Stimulated activated CD4-positive, alpha-beta T cell treated with anti-CD3 and anti-CD28 coated beads, Interleukin-1b, Interleukin-23, amount 100 ng/mL, for 1 hour (primary cell): ENCODE results near the gene LRRC28.

Experiments
- DNase-seq, 2 donors: peaks; one replicate each; pipeline ENCODE4 v3.0.0-alpha.2; 2020; ENCODE audit warnings: low read depth in 2 of 2

LRRC28 gene

DNA sequence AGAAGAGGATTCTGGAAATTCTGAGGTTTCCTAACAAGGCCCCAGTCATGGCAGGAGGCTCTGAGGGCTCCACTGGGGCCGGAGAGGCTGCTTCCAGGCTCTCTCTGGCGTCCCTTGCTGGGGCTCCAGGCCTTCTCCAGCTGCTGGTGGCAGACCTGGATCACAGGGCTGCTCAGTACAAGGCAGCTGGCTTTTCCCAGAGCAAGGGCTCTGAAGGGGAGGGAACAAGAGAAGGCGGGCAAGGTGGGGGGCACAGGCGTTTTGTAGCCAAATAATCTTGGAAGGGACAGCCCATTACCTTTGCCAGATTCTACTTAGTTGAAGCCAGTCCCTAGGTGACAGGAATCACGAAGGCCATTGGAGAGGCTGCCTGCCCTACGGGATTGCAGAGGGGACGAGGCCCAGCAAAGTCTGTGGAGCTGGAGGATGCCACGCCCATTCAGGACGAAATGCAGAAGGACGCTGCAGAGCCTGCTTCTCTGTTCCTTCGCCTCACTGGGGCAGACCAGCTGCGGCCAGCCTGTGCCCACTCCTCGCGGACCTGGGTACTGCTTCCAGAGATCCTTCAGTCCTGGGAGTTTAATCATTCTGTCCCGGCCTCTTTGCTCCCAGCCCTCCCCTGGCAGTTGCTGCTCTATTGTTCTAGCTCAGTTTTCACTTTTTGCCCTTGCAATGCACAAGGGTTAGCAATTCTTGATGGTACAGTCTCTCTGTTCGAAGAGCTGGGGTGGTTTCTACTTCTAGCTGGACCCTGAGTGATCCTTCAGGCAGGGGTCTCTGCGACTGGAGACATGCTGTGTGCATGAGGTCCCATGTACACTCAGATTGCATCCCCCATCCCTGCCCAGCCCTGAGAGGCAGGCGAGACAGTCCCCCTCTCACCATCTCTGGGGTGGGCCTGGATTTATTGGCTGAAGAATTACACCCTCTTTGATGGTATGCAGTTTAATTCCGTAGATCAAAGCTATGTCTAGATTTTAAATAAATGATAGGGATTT is 165.2 kb downstream of the LRRC28 start:
- DNase-seq, result no peak

DNA sequence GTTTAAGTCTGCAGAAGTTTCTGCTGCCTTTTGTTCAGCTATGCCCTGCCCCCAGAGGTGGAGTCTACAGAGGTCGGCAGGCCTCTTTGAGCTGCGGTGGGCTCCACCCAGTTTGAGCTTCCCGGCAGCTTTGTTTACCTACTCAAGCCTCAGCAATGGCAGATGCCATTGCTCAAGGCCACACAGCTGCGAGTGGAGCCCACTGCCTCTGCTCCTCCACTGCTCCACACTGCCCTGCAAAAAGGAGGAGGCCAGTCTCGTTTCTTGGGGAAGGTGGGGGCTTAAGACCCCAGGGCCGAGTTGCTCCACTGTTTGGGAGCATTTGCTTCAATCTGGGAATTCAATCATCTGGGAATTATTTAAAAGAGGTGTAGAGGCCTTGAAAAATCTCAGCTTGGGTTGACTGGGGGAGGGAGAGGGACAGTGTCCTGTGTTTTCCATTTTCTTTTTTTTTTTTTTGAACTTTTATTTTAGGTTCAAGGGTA is 169.9 kb downstream of the LRRC28 start:
- DNase-seq, result peak in 1 of 2 donors; percentile 13

DNA sequence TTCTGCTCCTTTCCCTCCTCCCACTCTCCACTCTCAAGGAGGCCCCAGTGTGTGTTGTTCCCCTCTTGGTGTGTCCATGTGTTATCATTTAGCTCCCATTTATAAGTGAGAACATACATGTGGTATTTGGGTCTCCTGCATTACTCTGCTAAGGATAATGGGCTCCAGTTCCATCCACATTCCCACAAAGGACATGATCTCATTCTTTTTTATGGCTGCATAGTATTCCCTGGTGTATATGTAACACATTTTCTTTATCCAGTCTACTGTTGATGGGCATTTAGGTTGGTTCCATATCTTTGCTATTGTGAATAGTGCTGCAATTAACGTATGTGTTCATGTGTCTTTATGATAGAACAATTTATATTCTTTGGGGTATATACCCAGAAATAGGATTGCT is 170.5 kb downstream of the LRRC28 start:
- DNase-seq, result no peak

DNA sequence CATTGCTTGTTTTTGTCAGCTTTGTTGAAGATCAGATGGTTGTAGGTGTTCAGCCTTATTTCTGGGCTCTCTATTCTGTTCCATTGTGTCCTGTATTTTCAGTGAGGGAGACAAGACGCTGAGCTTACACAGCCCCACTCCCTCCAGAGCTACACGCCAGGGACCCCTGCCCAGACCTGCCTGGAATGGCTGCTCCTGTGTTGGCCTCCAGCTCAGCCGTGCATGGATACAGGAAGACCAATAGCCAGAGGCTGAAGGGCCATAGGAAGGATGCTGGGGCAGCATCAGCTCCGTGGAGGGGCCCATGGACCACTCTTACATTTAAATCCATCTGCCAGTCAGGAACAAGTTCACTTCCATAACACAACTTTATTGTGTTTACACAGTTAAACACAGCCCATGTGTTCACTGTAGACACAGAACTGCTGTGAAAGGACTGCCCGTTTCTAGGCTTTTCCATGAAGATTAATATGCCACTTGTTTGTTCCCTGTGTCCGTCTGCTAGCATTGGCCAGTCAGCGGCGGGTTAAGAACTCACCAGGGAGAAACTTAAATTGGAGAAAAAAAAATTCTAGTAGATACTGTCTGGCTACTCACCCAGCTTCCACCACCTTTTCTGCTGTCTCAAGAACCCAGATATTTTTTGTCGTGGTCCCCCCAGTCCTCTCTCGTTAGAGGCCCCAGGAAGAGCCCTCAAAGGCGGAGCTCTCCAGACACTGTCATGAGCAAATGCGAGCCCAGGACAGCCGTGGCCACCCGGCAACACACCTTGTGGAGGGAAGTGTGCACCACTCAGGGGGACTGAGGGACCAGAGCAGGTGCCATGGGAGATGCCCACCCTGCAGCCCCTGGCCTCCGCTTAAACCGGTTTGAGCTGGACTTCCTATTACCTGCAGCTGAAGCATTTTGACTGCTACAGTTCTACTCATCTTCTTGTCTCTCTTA is 172.2 kb downstream of the LRRC28 start:
- DNase-seq, result no peak

DNA sequence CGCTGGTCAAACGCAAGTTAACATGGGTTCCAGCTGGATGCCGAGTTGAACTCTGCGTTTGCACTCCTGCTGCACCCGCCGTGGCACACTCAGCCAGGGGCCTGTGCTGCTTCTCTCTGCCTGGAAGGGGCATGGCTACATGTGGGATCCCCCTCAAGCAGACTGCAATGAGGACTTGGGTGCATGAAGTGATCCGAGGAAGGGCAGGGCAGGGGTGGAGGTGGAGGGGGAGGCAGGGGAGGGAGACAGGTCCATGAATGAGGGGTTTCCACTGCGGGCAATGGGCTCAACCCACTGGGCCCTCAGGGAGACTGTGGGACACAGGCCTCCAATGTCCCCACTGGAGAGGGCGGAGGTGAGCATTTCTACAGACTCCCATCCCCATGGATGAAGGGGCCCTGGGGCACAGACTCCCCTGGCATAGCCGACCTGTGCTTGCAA is 172.9 kb downstream of the LRRC28 start:
- no peak for DNase-seq

DNA sequence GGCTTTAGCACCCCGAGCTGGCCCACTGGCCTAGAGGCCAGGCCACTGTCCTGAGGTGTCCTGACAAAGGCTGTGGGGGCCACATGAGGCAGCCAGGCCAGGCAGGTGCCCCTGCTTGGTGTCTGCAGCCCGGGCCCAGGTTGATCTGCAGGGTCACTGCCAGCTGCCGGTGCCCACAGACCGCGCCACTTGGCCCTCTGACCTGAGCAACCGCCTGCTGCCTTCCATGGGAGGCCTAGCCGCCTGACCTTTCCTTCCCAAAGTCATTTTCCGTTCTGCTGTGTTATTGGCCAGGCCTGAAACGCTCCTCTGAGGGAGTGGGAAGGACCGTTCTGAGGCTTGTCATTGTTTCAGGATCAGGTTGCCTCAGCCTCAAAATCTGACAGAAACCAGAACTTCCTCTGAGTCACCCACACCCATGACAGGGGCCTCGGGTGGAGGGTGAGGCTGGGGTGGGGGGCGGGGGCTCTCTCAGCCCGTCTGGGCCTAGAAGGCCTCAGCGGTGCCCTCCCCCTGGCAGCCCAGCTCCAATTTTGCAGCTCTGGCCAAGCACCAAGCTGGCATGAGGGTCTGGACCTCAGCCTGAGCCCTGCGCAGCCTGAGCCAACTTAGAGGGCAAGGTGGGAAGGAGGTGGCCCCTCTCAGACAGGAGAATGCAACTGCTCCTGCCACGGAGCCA is 173.8 kb downstream of the LRRC28 start:
- DNase-seq, result peak; percentile 14

DNA sequence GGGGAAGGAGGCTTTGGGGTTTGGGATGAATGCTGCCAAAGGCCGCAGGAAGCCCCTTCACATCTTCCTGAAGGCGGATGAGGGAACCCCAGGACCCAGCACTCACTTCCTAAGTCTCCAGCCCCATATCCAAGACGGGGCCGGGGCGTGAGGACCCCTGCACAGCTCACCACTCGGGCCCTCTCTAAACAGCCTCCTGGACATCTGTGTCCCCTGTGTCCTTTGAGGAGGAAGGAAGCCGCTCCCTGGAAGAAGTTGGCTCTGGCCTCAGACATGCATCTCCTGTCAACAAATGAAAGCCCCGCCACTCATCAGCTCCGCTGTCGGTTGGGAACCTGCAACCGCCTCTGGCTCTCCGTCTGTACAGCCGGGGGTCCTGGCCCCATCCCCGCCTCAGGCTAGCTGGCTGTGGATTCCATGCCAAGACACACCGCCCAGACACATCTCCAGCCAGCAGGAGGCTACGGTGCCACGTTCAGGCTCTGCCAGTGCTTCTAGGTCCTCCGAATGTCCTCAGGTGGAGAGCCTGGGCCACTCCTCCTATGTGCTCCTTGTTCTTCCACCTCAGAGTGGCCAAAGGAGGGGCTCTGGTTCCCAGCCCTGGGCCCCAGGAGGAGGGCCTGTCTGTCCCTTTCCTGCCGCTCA is 174.5 kb downstream of the LRRC28 start:
- DNase-seq, result no peak

DNA sequence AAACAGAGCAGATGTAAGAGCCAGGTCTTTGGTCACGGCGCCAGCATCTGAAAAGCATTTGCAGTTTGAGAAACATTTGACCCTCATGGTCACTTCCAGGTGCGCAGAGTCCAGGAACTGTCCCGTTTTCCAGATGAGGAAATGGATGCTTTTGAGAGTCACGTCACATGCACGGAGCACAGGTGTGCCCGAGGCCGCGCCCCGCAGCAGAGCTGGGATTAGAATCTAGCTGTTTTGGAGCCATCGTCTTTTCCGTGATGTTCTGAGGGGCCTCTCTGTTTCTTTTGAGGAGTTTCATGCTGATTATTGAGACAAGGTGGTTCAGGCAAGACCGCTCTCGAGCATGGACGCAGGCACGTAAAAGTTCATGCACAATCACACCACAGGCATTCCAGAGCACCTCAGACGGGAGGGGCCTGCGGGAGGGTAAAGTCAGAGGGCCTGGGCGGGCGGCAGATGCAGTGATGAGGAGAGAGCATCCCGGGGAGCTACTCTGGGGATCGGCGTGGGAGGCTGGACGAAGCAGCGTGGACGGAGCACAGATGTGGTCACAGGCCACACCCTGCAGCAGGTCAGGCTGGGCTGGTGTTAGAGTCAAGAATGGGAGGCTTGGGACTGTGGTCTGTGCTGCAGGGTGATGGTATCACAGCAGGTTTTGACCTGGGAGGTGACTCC is 175.3 kb downstream of the LRRC28 start:
- DNase-seq, result no peak

DNA sequence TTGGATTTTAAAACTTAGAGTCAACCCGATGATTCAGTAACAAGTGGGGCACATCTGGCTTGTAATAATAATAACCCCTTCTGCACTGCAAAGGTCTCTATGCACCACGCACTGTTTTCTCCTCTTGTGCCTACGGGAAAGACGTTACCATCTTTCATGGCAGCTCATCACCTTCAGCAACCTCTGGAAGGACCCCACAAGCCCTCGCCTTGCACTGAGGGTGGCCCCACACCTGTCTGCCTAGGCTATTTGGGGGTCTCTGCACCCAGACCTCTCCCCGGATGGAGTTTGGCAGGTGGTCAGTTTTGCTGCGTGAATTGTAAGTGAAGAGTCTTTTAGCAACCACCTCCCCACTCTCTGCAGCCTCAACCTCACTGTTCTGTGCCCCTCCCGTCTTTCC is 175.9 kb downstream of the LRRC28 start:
- no peak for DNase-seq

DNA sequence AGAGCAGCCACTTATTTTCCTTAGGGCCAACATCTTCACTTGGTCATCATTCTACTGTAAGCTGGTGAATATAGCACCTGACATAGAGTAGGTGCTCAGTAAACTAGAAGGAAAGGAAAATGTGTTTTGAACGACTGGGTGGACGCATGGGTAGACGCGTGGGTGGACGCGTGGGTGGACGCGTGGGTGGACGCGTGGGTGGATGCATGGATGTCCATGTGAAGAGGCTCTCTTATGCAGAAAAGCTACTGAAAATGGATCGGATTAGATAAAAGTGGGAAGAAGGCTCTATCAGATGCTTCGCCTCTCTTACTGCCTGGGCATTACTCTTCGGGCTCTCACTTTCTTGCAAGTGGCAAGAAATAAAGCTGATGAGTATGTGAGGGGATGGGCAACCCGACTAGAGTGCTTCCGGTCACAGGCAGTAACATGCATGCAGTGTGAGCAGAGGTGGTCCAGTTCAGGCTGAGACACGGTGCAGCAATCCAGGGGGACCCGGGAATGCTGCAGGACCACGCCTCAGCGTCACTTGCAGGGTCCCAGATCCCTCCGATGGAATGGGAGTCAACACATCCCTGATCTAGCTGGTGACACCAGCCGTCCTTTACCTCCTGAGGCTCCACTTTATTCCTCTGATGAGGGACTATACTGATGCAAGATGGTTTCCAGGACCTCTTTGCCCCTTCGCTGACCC is 176.5 kb downstream of the LRRC28 start:
- DNase-seq, result no peak

DNA sequence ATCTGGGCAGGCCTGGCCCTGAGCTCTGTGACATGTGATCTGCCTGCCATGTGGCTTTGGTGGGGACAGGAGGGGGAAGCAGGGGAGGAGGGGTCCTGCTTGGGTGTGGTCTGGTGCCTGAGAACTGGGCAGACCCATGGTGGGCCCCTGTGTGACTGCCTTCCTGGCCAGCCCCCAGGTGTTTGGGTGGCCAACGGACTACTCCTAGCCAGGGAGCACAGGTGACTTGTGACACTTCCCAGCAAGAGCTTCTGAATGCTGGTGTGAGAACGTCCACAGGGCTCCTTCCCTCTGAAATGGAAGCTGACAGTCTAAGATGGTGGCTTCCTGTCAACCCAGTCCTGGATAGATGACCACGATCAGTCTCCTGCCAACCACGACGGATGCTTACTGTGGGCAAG is 178.4 kb downstream of the LRRC28 start:
- DNase-seq, result no peak

DNA sequence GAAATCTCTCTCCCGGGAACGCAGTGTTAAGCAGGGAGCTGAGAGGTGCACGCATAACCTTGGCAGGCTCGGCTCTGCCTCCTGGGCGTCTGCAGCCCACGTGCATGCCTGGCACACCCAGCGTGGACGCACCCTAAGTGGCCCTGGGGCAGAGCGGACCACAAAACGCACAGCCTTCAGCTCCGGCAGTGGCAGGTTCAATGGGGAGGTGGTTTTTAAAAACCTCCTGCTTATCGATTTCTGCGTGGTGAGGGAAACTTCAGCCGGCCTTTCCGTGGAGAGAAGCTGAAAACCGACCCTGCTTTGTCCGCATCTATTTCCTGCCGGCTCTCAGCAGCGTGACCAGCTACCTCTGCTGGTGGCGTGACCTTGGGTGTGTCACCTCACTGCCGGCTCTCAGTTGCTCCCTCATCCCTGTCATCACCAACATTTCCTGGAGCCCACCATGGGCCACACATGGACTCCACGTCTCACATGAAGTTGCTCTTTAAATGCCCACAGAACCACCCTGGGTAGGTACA is 179.7 kb downstream of the LRRC28 start:
- DNase-seq, result no peak

DNA sequence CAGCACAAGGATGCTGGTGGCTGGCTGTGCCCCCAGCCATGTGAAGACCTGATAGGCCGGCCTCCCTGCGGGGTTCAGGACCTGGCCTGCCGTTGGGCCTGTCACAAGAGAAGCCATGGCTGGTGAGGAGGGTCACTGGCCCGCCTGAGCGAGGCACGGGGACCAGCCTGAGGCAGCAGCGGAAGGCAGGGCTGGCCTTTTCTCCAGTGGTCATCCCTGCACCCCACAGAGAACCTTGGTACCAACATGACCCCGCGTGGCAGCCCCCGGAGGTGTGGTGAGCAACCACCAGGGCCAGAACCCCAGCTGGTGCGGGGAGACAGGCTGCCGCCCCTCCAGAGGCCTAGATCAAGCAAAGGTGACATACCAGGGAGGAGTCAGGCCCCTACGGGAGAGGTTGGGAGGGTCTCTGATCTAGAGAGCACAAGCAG is 180.4 kb downstream of the LRRC28 start:
- no peak for DNase-seq

DNA sequence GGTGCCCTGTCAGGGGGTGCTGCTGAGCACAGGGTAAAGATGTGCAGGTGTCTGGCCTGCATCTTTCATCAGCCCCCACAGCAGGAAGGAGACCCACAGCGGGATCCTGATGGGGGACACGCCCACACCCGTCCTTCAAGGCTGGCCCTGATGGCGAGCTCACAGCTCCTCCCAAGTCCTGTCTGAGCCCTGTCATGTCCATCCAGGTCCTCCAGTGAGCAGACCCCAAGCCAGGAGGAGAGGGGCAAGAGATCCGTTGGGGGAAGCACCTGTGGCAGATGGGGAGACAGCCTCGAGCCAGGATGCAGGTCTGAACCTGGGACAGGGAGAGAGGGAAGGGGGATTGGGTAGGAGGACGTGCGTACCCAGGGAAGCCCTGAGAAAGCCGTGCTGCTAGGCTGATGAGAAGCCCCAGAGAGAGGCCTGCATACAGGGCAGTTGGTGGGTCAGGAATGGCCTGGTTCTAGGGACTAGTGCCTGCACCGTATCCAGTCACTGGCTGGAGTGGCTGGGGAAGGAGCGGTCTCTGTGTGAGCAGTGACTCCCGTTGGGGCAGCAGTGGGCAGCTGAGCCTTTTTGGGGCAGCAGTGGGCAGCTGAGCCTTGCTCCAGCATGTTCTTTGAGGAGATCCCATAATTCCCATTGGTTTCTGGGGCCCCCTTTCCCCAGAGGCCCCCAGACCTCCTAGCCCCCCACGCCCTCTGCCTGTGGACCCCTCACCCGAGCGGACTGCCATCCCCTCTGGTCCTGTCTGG is 181.2 kb downstream of the LRRC28 start:
- DNase-seq, result no peak

DNA sequence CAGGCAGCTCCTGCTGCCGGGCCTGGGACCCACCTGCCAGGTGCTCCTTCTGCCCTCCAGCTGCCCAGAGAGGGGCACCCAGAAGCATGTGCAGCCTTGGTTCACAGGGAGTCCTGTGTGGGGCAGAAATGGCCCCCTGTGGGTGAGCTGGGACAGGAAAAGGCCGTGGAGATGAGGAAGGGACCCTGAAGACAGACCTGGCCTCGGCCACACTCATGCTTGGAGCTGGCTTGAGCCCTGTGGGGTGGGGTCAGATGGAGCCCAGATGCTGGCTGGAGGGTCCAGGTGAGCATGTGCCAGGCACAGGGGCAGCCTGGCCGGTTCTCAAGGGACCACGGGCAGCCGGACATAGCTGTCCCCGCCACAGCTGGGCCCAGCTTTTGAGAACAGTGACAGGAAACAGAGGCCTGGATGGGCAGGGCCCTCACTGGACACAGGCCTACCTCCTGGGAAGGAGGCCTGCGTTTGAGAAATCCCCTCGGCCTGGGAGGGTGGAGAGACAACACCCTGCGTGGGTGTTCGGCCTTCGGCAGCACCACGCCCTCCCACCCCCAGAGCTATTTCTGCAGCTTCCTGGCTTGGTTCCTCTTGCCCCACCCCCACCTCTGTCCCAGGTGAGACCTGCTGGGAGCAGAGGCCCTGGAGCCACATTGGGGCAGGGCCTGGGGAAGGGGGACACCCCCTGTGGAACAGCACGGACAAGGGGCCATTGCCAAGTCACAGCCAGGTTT is 181.9 kb downstream of the LRRC28 start:
- DNase-seq, result no peak

DNA sequence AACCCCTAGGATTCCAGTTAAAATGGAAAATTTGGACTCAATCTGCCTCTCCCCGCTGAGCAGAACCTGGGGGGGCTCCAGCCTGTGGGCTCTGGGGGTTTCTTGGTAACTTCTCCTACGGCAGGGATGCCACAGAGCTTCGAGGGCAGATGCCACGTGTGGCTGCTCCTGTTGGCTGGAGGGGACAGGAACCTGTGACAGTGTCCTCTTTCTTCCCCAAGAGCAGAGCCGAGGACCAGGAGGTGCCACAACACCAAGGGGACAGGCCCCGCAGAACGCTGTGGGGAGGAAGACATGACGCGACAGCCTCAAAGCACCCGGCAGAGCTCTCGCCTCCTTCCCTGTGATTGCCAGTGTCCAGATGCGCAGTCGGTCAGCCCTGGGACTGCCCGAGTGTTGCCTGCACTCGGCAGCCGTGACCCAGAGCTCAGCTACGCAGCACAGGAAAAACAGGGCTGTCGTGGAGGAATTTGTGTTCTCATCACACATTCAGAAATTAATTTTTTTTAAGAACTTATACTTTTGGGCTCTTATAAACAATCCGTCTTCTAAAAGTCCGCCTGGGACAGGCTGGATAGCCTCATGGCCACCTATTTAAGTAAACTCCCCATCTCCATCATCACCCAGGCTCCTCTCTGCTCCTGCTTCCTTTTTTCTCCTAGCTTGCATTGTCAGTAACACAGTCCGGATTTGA is 182.6 kb downstream of the LRRC28 start:
- no peak for DNase-seq

DNA sequence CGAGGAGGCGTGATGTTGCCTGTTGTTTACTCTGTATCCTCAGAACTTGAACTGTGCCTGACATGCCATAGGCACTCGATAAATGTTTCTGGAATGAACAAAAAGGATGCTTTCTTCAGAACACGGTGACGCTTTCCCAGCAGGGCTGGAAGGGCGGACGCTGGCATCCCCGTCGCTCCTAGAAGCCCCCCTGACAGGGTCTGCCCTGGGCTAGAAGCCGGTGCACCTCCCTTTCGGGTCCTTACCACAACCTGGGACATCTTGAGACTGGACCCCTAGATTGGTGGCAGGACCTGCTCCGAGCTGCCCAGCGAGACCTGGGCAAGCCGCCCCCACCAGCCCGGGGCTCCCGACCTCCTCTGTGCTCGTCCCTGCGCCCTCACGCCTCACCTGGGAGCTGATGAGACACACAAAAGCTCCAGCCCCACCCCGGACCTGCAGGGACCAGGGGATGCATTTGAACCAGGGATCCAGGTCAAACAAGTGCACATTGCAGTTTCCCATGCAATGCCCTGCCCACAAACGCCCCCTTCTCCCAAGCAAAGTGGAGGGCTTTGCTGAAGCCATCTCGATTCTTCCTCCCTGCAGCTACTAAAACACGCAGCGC is 183.3 kb downstream of the LRRC28 start:
- DNase-seq, result no peak
